HG03558 (cell line): ENCODE data around the gene CCL14.
"Not testable (repeated sequence)": the region's sequence is repeated elsewhere in the genome, so short reads cannot be mapped to it uniquely, and the experiment has no call there.

Source experiments
- ATAC-seq: cut with Tn5 transposase; IDR thresholded peaks from one replicate; pipeline ENCODE4 v1.9.1; 2021; ENCODE audit warnings: moderate number of reproducible peaks; ENCODE audit not compliant: unreplicated experiment; ENCODE audit errors: extremely low read depth

Gene CCL14

GRCh38 chr17:35995346-35995745 lies 8.8 kb upstream of the CCL14 start:
- ATAC-seq, result not testable (repeated sequence)

GRCh38 chr17:35991075-35991474 lies 4.5 kb upstream of the CCL14 start:
- ATAC-seq, result no peak

GRCh38 chr17:35988164-35988563 lies 1.6 kb upstream of the CCL14 start:
- no peak for ATAC-seq

- ATAC-seq, result no peak
These were observed 2.4 kb downstream of the CCL14 start for GRCh38 chr17:35984140-35984539.

GRCh38 chr17:35982409-35983191 lies 3.9 kb downstream of the CCL14 start:
- ATAC-seq, result no peak

GRCh38 chr17:35981908-35982330 lies 4.6 kb downstream of the CCL14 start:
- no peak for ATAC-seq

- ATAC-seq, result no peak
These were observed 5.3 kb downstream of the CCL14 start, which contains the start of gene CCL16 for GRCh38 chr17:35981246-35981645. CCL16 (minus strand) TSS chr17:35981497; CDS start chr17:35981420, 77 bp downstream.

- ATAC-seq, result no peak
These were observed 8.2 kb downstream of the CCL14 start for GRCh38 chr17:35978346-35978745.

- ATAC-seq, result no peak
These were observed 9.0 kb downstream of the CCL14 start for GRCh38 chr17:35977509-35977908.

GRCh38 chr17:35973333-35974260 lies 12.9 kb downstream of the CCL14 start:
- ATAC-seq, result no peak

- no peak for ATAC-seq
These were observed 13.6 kb downstream of the CCL14 start for GRCh38 chr17:35972945-35973332.

GRCh38 chr17:35972535-35972934 lies 14.0 kb downstream of the CCL14 start:
- no peak for ATAC-seq

- no peak for ATAC-seq
These were observed 14.5 kb downstream of the CCL14 start for GRCh38 chr17:35972066-35972465.

- ATAC-seq, result no peak
These were observed 16.8 kb downstream of the CCL14 start for GRCh38 chr17:35969558-35970380.

- ATAC-seq, result no peak
These were observed 17.9 kb downstream of the CCL14 start for GRCh38 chr17:35968520-35969054.

GRCh38 chr17:35965272-35965671 lies 21.3 kb downstream of the CCL14 start:
- no peak for ATAC-seq

GRCh38 chr17:35963663-35964062 lies 22.9 kb downstream of the CCL14 start:
- no peak for ATAC-seq

GRCh38 chr17:35953720-35954119 lies 32.8 kb downstream of the CCL14 start:
- ATAC-seq, result no peak

GRCh38 chr17:35949401-35949800 lies 37.1 kb downstream of the CCL14 start:
- ATAC-seq, result no peak

- ATAC-seq, result no peak
These were observed 38.4 kb downstream of the CCL14 start for GRCh38 chr17:35948092-35948491.
